Suprapubic skin (tissue), 4 donors: ENCODE results near the gene CALN1. TPM values are rescaled to one million over a fixed set of nuclear protein-coding genes. Genes with fewer than 3 reads are reported as not detected.

Experiments
- DNase-seq, 2 donors: peaks; one replicate each; pipeline ENCODE4 v3.0.0-alpha.2; 2019; ENCODE audit warnings: low spot score in 2 of 2
- H3K27ac ChIP-seq: fragments of 200-600 bp; sonication (generic); one replicate; pipeline ENCODE4 v1.5.1; 2019
- H3K27me3 ChIP-seq: fragments of 200-600 bp; sonication (generic); one replicate; pipeline ENCODE4 v1.5.1; 2019
- H3K36me3 ChIP-seq: fragments of 200-600 bp; sonication (generic); one replicate; pipeline ENCODE4 v1.5.1; 2019
- H3K4me1 ChIP-seq: fragments of 200-600 bp; sonication (generic); one replicate; pipeline ENCODE4 v1.5.1; 2019
- H3K4me3 ChIP-seq: fragments of 200-600 bp; sonication (generic); one replicate; pipeline ENCODE4 v1.5.1; 2019; ENCODE audit warnings: mild to moderate bottlenecking
- H3K9me3 ChIP-seq: fragments of 200-600 bp; sonication (generic); one replicate; pipeline ENCODE4 v1.5.1; 2019
- EP300 ChIP-seq: sonication (generic); formaldehyde crosslinking; IDR thresholded peaks from one replicate; pipeline ENCODE4 v1.6.1; 2017; ENCODE audit warnings: antibody characterized with exemption
- POLR2A ChIP-seq, 2 donors: fragments of 450-650 bp; IDR thresholded peaks; one replicate each; pipeline ENCODE4 v1.6.1; 2017; ENCODE audit warnings: antibody characterized with exemption in 2 of 2, mild to moderate bottlenecking in 2 of 2, moderate library complexity in 2 of 2
- POLR2AphosphoS5 ChIP-seq, 3 donors: sonication (generic); formaldehyde crosslinking; IDR thresholded peaks; one replicate each; pipeline ENCODE4 v1.6.1; 2017; ENCODE audit warnings: antibody characterized with exemption in 3 of 3
- WGBS: methylation state at CpG from one replicate; pipeline ENCODE4 v1.1.5; 2018; 5-methylcytosine and 5-hydroxymethylcytosine counted together
- total RNA-seq, 4 donors: library from RNA; depleted of rRNA; stranded (reverse); fragments of >200 nt; gene quantifications; one replicate each; pipeline ENCODE4 v1.1.0, GENCODE V29; 2016
- TF ChIP-seq, protein P1 (sequence below), 2 donors: fragments of 200-600 bp in 1 of 2; fragments of 450-650 bp in 1 of 2; sonication (generic) in 1 of 2; IDR thresholded peaks; one replicate each; pipeline ENCODE4 v1.5.1; 2016 to 2019; ENCODE audit warnings: antibody characterized with exemption in 2 of 2, mild to moderate bottlenecking in 1 of 2, moderate library complexity in 1 of 2

Gene CALN1
- total RNA-seq, 4 donors from 2014 or later, result 0.91 to 10.0 (median 3.9) TPM

DNA sequence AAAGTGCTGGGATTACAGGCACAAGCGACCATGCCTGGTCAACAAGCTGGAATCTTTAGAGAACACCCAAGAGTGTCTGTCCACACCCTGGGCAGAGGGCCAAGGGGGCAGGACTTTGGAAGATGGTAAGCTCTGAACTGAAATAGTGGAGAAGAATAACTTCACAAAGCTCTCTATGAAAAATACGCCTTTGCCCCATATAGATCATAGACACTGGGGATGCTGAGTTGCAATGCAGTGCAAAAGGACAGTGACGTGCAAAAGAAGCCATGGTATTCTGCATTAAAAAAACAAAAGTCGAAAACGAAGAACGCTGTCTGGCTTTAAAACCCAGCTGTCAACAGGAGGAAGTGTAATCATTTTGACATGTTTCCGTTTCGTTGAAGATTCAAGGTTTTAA lies 353.6 kb downstream of the CALN1 start:
- WGBS, result 78% methylated on average over 8 of the region's 8 CpGs
- TF ChIP-seq POLR2AphosphoS5 (IDR thresholded peaks at IDR 0.05) (no peak), EP300 (no peak), POLR2A (IDR thresholded peaks at IDR 0.05) (no peak)
- TF ChIP-seq, protein P1, sequence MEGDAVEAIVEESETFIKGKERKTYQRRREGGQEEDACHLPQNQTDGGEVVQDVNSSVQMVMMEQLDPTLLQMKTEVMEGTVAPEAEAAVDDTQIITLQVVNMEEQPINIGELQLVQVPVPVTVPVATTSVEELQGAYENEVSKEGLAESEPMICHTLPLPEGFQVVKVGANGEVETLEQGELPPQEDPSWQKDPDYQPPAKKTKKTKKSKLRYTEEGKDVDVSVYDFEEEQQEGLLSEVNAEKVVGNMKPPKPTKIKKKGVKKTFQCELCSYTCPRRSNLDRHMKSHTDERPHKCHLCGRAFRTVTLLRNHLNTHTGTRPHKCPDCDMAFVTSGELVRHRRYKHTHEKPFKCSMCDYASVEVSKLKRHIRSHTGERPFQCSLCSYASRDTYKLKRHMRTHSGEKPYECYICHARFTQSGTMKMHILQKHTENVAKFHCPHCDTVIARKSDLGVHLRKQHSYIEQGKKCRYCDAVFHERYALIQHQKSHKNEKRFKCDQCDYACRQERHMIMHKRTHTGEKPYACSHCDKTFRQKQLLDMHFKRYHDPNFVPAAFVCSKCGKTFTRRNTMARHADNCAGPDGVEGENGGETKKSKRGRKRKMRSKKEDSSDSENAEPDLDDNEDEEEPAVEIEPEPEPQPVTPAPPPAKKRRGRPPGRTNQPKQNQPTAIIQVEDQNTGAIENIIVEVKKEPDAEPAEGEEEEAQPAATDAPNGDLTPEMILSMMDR (IDR thresholded peaks at IDR 0.05), result no peak
- no peaks in the 10 kb centered on the region for H3K27me3 ChIP-seq
- no peaks in the 10 kb centered on the region for H3K4me1 ChIP-seq
- no peak overlapping the region for H3K27ac ChIP-seq
- H3K9me3 ChIP-seq, result no peaks in the 10 kb centered on the region
- H3K4me3 ChIP-seq, result no peak overlapping the region
- DNase-seq, result no peak
- H3K36me3 ChIP-seq, result no peaks in the 10 kb centered on the region

DNA sequence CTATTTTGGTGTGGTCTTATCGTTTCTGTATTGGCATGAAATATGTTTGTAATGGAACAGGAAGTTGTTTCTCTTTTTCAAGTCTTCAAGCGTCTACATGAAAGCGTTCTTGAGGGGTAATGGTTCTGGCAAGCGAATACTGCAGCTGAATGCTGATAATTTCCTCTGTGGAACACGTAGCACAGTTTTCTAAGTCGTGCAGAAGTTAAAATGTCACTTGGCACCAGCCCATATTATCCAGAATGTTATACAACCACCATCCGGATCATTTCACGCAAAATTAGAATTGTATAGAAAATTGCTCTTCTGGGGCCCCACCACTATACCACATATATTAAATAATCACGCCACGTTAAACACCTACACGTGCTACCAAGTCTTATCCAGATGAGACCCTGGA lies 354.3 kb downstream of the CALN1 start:
- DNase-seq, result no peak
- Histone ChIP-seq H3K4me1 (no peaks in the 10 kb centered on the region), H3K4me3 (no peak overlapping the region), H3K9me3 (no peaks in the 10 kb centered on the region), H3K27ac (no peak overlapping the region), H3K27me3 (no peaks in the 10 kb centered on the region), H3K36me3 (no peaks in the 10 kb centered on the region)
- WGBS, result 60% methylated on average over 11 of the region's 11 CpGs
- TF ChIP-seq POLR2A (IDR thresholded peaks at IDR 0.05), result no peak
- no peak for TF ChIP-seq POLR2AphosphoS5 (IDR thresholded peaks at IDR 0.05)
- TF ChIP-seq, protein P1 (IDR thresholded peaks at IDR 0.05), result no peak
- no peak for TF ChIP-seq EP300

DNA sequence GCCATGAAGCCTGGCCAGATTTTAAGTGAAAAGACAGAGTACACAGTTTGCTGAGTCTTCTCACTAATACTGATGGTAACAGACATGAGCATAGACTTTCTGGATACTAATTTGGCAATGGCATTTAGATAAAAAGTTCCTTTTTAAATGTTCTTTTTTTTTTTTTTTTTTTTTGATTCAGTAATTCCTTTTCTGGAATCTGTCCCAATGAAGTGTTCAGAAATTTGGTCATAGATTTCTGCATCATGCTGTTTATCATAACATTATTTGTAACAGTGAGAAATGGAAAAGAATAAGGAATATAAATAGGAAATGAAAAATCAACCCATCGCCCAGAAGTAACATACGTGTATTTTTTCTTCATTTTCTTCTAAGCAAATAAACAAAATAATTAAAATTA lies 354.9 kb downstream of the CALN1 start:
- Histone ChIP-seq H3K36me3 (no peaks in the 10 kb centered on the region), H3K27me3 (no peaks in the 10 kb centered on the region), H3K4me3 (no peak overlapping the region), H3K9me3 (no peaks in the 10 kb centered on the region), H3K27ac (no peak overlapping the region), H3K4me1 (no peaks in the 10 kb centered on the region)
- TF ChIP-seq, protein P1 (IDR thresholded peaks at IDR 0.05), result no peak
- no peak for TF ChIP-seq POLR2AphosphoS5 (IDR thresholded peaks at IDR 0.05)
- no peak for TF ChIP-seq EP300
- no peak for TF ChIP-seq POLR2A (IDR thresholded peaks at IDR 0.05)
- no peak for DNase-seq
- WGBS, result 89% methylated on average over 2 of the region's 2 CpGs

DNA sequence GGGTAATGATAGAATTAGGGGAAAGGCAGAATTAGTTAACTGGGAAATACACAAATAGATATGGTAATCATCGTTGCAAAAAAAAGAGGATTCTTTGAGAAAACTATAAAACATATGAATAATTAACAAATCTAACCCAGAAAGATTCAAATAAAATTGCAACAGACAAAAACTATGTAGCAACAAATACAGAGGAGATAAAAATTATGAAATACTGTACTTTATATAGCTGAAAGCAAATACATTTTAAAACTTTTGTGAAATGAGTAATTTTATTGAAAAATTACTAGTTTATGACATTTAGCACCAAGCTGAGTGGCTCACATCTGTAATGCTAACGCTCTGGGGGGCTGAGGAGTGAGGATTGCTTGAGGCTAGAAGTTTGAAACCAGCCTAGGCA lies 356.7 kb downstream of the CALN1 start:
- Histone ChIP-seq H3K4me3 (no peak overlapping the region), H3K27ac (no peak overlapping the region), H3K9me3 (no peaks in the 10 kb centered on the region), H3K36me3 (no peaks in the 10 kb centered on the region), H3K4me1 (no peaks in the 10 kb centered on the region), H3K27me3 (no peaks in the 10 kb centered on the region)
- no peak for DNase-seq
- TF ChIP-seq POLR2A (IDR thresholded peaks at IDR 0.05) (no peak), POLR2AphosphoS5 (IDR thresholded peaks at IDR 0.05) (no peak), EP300 (no peak)
- TF ChIP-seq, protein P1 (IDR thresholded peaks at IDR 0.05), result no peak
- WGBS, result 76% methylated on average over 2 of the region's 2 CpGs

DNA sequence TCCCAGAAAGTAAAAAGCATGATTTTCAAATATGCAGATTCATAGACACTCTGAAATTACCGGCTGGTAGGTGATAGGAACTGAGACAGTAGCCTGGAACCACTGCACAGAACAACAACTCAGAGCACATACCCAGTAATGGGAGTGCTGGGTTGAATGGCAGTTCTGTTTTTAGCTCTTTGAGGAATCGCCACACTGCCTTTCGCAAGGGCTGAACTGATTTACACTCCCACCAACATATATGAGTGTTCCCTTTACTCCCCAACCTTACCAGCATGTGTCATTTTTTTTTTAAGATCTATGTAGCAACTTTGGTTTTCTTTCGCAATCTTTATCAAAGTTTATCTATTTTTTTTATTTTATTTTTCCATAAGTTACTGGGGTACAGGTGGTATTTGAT lies 358.8 kb downstream of the CALN1 start:
- H3K9me3 ChIP-seq, result no peaks in the 10 kb centered on the region
- no peak for DNase-seq
- no peaks in the 10 kb centered on the region for H3K36me3 ChIP-seq
- H3K4me1 ChIP-seq, result no peaks in the 10 kb centered on the region
- WGBS, result 77% methylated on average over 4 of the region's 4 CpGs
- H3K27ac ChIP-seq, result no peak overlapping the region
- TF ChIP-seq, protein P1 (IDR thresholded peaks at IDR 0.05), result no peak
- TF ChIP-seq POLR2A (IDR thresholded peaks at IDR 0.05) (no peak), EP300 (no peak), POLR2AphosphoS5 (IDR thresholded peaks at IDR 0.05) (no peak)
- no peaks in the 10 kb centered on the region for H3K27me3 ChIP-seq
- no peak overlapping the region for H3K4me3 ChIP-seq
